Esophagus squamous epithelium (tissue), 4 donors: ENCODE results near the gene SLC12A8.

Source experiments
- CTCF ChIP-seq, 6 experiments: fragments of 450-650 bp in 4 of 6; fragments of 200-600 bp in 2 of 6; sonication (generic) in 2 of 6; IDR thresholded peaks; one replicate each; pipeline ENCODE4 v1.5.1; 2016 to 2019; ENCODE audit warnings: antibody characterized with exemption in 6 of 6, mild to moderate bottlenecking in 4 of 6, moderate library complexity in 4 of 6
- POLR2A ChIP-seq, 4 donors: fragments of 450-650 bp; IDR thresholded peaks; one replicate each; pipeline ENCODE4 v1.6.1; 2017; ENCODE audit warnings: antibody characterized with exemption in 4 of 4, mild to moderate bottlenecking in 4 of 4, moderate library complexity in 3 of 4

DNA sequence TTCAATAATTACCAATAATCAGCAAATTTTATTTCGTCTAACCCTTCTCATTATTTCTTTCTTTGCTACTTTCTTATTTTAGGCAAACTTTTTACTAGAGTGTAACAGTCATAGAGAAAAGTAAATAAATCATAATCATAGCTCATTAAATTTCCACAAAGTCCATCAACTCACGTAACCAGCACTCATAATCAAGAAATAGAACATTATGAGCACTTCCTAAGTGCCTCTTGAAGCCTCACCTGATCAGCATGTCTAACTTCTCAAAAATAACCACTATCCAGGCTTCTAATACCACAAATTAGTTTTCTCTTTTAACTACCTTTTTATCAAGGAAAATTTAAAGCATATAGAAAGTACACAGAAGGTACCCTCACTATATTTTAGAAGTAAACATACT lies 38.4 kb upstream of the SLC12A8 start:
- no peak for TF ChIP-seq POLR2A (IDR thresholded peaks at IDR 0.05)
- no peak for TF ChIP-seq CTCF (IDR thresholded peaks at IDR 0.05)
